ENCODE data around the gene CCL20. TPM values are rescaled to one million over a fixed set of nuclear protein-coding genes. Genes with fewer than 3 reads are reported as not detected.

Gene CCL20
- total and polyA plus RNA-seq, 2 of the 13 experiments (the other 11 are each of a cell fraction or from before 2014, with no cell fraction given): 223 to 903 TPM

DNA sequence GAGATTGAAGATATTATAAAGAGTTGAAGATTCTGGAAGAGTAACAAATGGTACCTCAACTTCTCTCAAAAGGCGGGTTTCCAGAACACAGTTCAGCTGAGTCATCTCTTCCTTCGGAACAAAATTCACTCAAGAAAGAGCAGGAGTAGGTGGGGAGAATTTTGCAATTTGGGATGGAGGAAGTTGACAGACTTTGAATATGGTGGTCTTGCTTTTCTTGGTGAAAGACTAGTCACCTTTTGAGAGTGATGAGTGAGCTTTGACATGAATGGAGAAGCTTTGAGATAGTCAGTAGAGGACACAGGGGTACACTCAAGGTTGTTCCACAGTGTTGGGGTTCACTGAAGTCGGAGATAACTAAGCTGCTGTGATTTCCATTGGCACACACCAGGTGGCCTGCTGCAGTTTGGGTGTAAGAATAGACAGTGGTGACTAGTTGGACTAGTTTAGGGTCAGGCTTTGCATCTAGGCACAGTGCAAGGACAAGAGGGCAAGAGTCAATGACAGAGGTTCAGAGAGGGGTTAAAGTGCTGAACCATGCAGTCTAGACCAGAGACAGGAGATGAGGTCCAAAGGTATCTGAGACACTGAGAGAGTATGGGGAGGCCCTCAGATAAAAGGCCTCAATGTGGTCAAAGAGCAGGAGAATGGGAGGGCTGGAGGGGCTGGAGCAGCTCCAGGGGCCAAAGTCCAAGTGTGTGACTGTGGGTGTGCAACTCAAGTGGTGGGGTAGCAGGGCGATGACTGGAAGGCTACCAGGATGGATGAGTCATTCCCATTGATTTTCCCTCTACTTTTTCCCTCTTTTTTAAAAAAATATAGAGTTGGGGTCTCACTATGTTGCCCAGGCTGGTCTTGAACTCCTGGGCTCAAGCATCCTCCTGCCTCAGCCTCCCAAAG lies 7.7 kb downstream of the CCL20 start (continued):
- TF ChIP-seq, protein P1, sequence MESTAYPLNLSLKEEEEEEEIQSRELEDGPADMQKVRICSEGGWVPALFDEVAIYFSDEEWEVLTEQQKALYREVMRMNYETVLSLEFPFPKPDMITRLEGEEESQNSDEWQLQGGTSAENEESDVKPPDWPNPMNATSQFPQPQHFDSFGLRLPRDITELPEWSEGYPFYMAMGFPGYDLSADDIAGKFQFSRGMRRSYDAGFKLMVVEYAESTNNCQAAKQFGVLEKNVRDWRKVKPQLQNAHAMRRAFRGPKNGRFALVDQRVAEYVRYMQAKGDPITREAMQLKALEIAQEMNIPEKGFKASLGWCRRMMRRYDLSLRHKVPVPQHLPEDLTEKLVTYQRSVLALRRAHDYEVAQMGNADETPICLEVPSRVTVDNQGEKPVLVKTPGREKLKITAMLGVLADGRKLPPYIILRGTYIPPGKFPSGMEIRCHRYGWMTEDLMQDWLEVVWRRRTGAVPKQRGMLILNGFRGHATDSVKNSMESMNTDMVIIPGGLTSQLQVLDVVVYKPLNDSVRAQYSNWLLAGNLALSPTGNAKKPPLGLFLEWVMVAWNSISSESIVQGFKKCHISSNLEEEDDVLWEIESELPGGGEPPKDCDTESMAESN (CRISPR knock-in tag; conservative IDR thresholded peaks at IDR 0.05): no peak
- peak; percentile 97 for TF ChIP-seq SKI (IDR thresholded peaks at IDR 0.05; ENCODE audit: partially characterized antibody)
- TF ChIP-seq ZNF652 (CRISPR knock-in tag; IDR thresholded peaks at IDR 0.05; ENCODE audit: borderline replicate concordance, low read depth): peak; percentile 85
- TF ChIP-seq ZBTB42 (CRISPR knock-in tag; IDR thresholded peaks at IDR 0.05): no peak
- TF ChIP-seq, protein P2, sequence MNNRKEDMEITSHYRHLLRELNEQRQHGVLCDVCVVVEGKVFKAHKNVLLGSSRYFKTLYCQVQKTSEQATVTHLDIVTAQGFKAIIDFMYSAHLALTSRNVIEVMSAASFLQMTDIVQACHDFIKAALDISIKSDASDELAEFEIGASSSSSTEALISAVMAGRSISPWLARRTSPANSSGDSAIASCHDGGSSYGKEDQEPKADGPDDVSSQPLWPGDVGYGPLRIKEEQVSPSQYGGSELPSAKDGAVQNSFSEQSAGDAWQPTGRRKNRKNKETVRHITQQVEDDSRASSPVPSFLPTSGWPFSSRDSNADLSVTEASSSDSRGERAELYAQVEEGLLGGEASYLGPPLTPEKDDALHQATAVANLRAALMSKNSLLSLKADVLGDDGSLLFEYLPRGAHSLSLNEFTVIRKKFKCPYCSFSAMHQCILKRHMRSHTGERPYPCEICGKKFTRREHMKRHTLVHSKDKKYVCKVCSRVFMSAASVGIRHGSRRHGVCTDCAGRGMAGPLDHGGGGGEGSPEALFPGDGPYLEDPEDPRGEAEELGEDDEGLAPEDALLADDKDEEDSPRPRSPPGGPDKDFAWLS (CRISPR knock-in tag; IDR thresholded peaks at IDR 0.05; ENCODE audit: borderline replicate concordance): no peak; the same call in 1 of the 2 replicates
- TF ChIP-seq ZSCAN29 (CRISPR knock-in tag; conservative IDR thresholded peaks at IDR 0.05): peak; percentile 75; the same call in 1 of the 2 replicates
- peak; percentile 95 for TF ChIP-seq HDAC2 (CRISPR knock-in tag; IDR thresholded peaks at IDR 0.05)
- TF ChIP-seq, protein P3, sequence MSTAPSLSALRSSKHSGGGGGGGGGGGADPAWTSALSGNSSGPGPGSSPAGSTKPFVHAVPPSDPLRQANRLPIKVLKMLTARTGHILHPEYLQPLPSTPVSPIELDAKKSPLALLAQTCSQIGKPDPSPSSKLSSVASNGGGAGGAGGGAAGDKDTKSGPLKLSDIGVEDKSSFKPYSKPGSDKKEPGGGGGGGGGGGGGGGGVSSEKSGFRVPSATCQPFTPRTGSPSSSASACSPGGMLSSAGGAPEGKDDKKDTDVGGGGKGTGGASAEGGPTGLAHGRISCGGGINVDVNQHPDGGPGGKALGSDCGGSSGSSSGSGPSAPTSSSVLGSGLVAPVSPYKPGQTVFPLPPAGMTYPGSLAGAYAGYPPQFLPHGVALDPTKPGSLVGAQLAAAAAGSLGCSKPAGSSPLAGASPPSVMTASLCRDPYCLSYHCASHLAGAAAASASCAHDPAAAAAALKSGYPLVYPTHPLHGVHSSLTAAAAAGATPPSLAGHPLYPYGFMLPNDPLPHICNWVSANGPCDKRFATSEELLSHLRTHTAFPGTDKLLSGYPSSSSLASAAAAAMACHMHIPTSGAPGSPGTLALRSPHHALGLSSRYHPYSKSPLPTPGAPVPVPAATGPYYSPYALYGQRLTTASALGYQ (CRISPR knock-in tag; IDR thresholded peaks at IDR 0.05): peak; percentile 51; the same call in 1 of the 2 replicates
- peak; percentile 76; the same call in 1 of the 2 replicates for TF ChIP-seq ZNF766 (CRISPR knock-in tag; IDR thresholded peaks at IDR 0.05; ENCODE audit: borderline replicate concordance)
- peak; percentile 73; the same call in 1 of the 2 replicates for TF ChIP-seq CHD4 (IDR thresholded peaks at IDR 0.05; ENCODE audit: borderline replicate concordance, low read length)
- no peak for TF ChIP-seq RBM39 (IDR thresholded peaks at IDR 0.05; ENCODE audit: low read depth, low read length, poor library complexity, severe bottlenecking)
- no peak for TF ChIP-seq LCORL (IDR thresholded peaks at IDR 0.05)
- TF ChIP-seq LCORL (CRISPR knock-in tag; IDR thresholded peaks at IDR 0.05): peak; percentile 87
- peak; percentile 11 for TF ChIP-seq PHF5A (CRISPR knock-in tag; IDR thresholded peaks at IDR 0.05; ENCODE audit: low read depth, unreplicated experiment)
- TF ChIP-seq, protein P4, sequence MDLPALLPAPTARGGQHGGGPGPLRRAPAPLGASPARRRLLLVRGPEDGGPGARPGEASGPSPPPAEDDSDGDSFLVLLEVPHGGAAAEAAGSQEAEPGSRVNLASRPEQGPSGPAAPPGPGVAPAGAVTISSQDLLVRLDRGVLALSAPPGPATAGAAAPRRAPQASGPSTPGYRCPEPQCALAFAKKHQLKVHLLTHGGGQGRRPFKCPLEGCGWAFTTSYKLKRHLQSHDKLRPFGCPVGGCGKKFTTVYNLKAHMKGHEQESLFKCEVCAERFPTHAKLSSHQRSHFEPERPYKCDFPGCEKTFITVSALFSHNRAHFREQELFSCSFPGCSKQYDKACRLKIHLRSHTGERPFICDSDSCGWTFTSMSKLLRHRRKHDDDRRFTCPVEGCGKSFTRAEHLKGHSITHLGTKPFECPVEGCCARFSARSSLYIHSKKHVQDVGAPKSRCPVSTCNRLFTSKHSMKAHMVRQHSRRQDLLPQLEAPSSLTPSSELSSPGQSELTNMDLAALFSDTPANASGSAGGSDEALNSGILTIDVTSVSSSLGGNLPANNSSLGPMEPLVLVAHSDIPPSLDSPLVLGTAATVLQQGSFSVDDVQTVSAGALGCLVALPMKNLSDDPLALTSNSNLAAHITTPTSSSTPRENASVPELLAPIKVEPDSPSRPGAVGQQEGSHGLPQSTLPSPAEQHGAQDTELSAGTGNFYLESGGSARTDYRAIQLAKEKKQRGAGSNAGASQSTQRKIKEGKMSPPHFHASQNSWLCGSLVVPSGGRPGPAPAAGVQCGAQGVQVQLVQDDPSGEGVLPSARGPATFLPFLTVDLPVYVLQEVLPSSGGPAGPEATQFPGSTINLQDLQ (CRISPR knock-in tag; IDR thresholded peaks at IDR 0.05): peak; percentile 34; the same call in 1 of the 2 replicates
- TF ChIP-seq, protein P5, sequence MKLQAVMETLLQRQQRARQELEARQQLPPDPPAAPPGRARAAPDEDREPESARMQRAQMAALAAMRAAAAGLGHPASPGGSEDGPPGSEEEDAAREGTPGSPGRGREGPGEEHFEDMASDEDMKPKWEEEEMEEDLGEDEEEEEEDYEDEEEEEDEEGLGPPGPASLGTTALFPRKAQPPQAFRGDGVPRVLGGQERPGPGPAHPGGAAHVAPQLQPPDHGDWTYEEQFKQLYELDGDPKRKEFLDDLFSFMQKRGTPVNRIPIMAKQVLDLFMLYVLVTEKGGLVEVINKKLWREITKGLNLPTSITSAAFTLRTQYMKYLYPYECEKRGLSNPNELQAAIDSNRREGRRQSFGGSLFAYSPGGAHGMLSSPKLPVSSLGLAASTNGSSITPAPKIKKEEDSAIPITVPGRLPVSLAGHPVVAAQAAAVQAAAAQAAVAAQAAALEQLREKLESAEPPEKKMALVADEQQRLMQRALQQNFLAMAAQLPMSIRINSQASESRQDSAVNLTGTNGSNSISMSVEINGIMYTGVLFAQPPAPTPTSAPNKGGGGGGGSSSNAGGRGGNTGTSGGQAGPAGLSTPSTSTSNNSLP (IDR thresholded peaks at IDR 0.05; ENCODE audit: low read depth, low read length): peak; percentile 57; the same call in 1 of the 2 replicates
- TF ChIP-seq ZNF350 (CRISPR knock-in tag; IDR thresholded peaks at IDR 0.05; ENCODE audit: borderline replicate concordance, low read depth): peak; percentile 89; the same call in 1 of the 2 replicates
